Cardiac muscle cell (in vitro differentiated cells and primary cell): ENCODE measurements around the gene VPS51. TPM values are rescaled to one million over a fixed set of nuclear protein-coding genes. Genes with fewer than 3 reads are reported as not detected.

Source experiments
- DNase-seq, 2 donors: peaks; one replicate each; pipeline versions ENCODE4 v3.0.0 to v3.0.0-alpha.2; 2010 to 2017; ENCODE audit warnings: low read depth in 1 of 2, low spot score in 1 of 2
- H3K27ac ChIP-seq: fragments of 200-600 bp; sonication (generic); 2 replicates; pipeline ENCODE4 v1.5.1; 2016
- H3K27me3 ChIP-seq: fragments of 200-600 bp; sonication (generic); 2 replicates; pipeline ENCODE4 v1.6.0; 2016; ENCODE audit warnings: control low read depth
- H3K36me3 ChIP-seq: fragments of 200-600 bp; sonication (generic); 2 replicates; pipeline ENCODE4 v1.5.1; 2016; ENCODE audit warnings: control low read depth
- H3K4me1 ChIP-seq: fragments of 200-600 bp; sonication (generic); 2 replicates; pipeline ENCODE4 v1.8.1; 2017; ENCODE audit warnings: low read depth, mild to moderate bottlenecking, mixed run types
- H3K4me3 ChIP-seq: fragments of 200-600 bp; sonication (generic); 2 replicates; pipeline ENCODE4 v1.5.1; 2016; ENCODE audit warnings: mild to moderate bottlenecking
- H3K9me3 ChIP-seq: fragments of 200-600 bp; sonication (generic); 2 replicates; pipeline ENCODE4 v1.5.1; 2017; ENCODE audit warnings: low read depth, mild to moderate bottlenecking, control low read depth
- CTCF ChIP-seq: IDR thresholded peaks from 2 replicates; pipeline ENCODE4 v1.5.1; 2012; ENCODE audit warnings: low read depth, mild to moderate bottlenecking, low read length
- polyA plus RNA-seq: library from polyadenylated mRNA; unstranded; fragments of >200 nt; fragmentation: Nextera tagmentation; extraction: Ambion mirVana; gene quantifications from 2 replicates; pipeline ENCODE4 v1.2.1, GENCODE V29; 2016
- total RNA-seq: library from RNA; depleted of rRNA; stranded (reverse); fragments of >200 nt; gene quantifications from 2 replicates; pipeline ENCODE4 v1.2.3, GENCODE V29; 2016

Gene VPS51
- total and polyA plus RNA-seq, 2 experiments from 2014 or later = 77.9 to 755 TPM

DNA sequence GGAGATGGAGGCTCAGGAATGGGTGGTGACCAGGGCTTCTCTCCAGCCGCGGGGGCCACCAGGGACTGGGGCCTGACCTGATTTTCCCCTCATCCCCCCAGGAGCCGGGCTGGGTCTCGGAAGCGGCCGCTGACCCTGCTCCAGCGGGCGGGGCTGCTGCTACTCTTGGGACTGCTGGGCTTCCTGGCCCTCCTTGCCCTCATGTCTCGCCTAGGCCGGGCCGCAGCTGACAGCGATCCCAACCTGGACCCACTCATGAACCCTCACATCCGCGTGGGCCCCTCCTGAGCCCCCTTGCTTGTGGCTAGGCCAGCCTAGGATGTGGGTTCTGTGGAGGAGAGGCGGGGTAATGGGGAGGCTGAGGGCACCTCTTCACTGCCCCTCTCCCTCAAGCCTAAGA, 8.2 kb upstream of the VPS51 start:
- peaks cover 11% of the 10 kb centered on the region for H3K36me3 ChIP-seq
- no peak for DNase-seq
- H3K4me3 ChIP-seq = no peak overlapping the region
- no peaks in the 10 kb centered on the region for H3K4me1 ChIP-seq
- no peaks in the 10 kb centered on the region for H3K9me3 ChIP-seq
- TF ChIP-seq CTCF = no peak
- no peaks in the 10 kb centered on the region for H3K27me3 ChIP-seq
- no peak overlapping the region for H3K27ac ChIP-seq

DNA sequence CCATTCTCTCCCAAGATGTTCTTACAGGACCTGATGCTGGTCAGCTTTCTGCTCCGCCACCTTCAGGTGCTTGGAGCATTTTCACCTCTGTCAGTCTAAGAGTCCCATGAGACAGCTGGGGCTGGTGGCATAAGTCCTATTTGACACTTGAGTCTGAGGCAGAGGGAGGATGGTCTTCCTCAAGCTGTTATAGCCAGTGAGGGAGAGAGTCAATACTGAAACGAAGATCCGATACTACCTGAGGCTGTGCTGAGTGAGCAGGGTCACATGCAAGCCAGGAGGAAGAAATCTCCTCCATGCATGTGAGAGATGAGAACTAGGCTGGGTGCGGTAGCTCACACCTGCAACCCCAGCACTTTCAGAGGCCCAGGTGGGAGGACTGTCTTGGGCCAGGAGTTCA, 6.4 kb upstream of the VPS51 start:
- no peak overlapping the region for H3K4me3 ChIP-seq
- H3K27ac ChIP-seq = no peak overlapping the region
- peaks cover 11% of the 10 kb centered on the region for H3K36me3 ChIP-seq
- no peaks in the 10 kb centered on the region for H3K4me1 ChIP-seq
- H3K9me3 ChIP-seq = no peaks in the 10 kb centered on the region
- no peak for DNase-seq
- no peaks in the 10 kb centered on the region for H3K27me3 ChIP-seq
- no peak for TF ChIP-seq CTCF

GRCh38 chr11:65090628-65091027, 5.4 kb upstream of the VPS51 start:
- Histone ChIP-seq H3K4me3 (no peak overlapping the region), H3K27ac (no peak overlapping the region), H3K27me3 (no peaks in the 10 kb centered on the region), H3K4me1 (no peaks in the 10 kb centered on the region), H3K36me3 (peaks cover 7% of the 10 kb centered on the region), H3K9me3 (no peaks in the 10 kb centered on the region)
- no peak for TF ChIP-seq CTCF
- no peak for DNase-seq

DNA sequence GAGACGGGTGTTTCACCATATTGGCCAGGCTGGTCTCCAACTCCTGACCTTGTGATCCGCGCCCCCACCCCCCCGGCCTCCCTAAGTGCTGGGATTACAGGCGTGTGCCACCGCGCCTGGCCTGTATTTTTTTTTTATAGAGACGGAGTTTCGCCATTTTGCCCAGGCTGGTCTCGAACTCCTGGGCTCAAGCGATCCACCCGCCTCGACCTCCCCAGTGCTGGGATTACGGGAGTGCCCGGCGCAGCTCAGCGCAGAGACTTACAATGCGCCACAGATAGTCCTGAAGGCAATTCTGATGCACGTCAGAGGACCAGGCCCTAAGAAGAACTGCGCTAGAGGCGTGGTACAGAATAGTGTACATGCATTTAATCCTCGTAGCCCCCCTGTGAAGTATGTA, 587 bp upstream of the VPS51 start:
- peaks cover 5% of the 10 kb centered on the region for H3K4me1 ChIP-seq
- H3K4me3 ChIP-seq = no peak overlapping the region
- TF ChIP-seq CTCF = no peak
- peaks cover 4% of the 10 kb centered on the region for H3K36me3 ChIP-seq
- H3K27ac ChIP-seq = peak overlapping the region; percentile 90
- no peak for DNase-seq
- no peaks in the 10 kb centered on the region for H3K9me3 ChIP-seq
- no peaks in the 10 kb centered on the region for H3K27me3 ChIP-seq

DNA sequence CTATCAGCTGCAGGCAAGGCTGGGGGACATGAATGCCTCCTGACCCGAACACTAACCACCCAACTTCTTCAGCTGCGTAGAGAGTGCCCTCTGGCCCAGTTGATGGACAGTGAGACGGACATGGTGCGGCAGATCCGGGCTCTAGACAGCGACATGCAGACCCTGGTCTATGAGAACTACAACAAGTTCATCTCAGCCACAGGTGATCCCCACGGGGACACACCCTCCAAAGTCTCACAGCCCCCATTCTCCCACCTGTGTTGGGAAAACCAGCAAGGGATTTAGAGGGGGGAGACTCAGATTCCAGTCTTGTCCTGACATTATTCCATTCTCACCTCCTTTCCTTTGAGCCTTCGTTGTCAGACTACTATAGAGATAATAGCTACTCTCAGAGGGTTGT, 912 bp downstream of the VPS51 start:
- H3K36me3 ChIP-seq = peaks cover 4% of the 10 kb centered on the region
- DNase-seq = no peak
- H3K4me1 ChIP-seq = peaks cover 5% of the 10 kb centered on the region
- H3K27ac ChIP-seq = peak overlapping the region; percentile 90
- peak overlapping the region; percentile 91 for H3K4me3 ChIP-seq
- TF ChIP-seq CTCF = no peak
- H3K27me3 ChIP-seq = no peaks in the 10 kb centered on the region
- no peaks in the 10 kb centered on the region for H3K9me3 ChIP-seq
